GM12874 (cell line): ENCODE results near the gene MAP4K2.

Experiments used
- CTCF ChIP-seq: IDR thresholded peaks from 2 replicates; pipeline ENCODE4 v1.5.1; 2011; ENCODE audit warnings: low read depth, mild to moderate bottlenecking, control low read depth, low read length, moderate library complexity; ENCODE audit not compliant: insufficient read depth

MAP4K2 gene

GRCh38 chr11:64831411-64831891 lies 28.4 kb upstream of the MAP4K2 start:
- TF ChIP-seq CTCF = no peak

DNA sequence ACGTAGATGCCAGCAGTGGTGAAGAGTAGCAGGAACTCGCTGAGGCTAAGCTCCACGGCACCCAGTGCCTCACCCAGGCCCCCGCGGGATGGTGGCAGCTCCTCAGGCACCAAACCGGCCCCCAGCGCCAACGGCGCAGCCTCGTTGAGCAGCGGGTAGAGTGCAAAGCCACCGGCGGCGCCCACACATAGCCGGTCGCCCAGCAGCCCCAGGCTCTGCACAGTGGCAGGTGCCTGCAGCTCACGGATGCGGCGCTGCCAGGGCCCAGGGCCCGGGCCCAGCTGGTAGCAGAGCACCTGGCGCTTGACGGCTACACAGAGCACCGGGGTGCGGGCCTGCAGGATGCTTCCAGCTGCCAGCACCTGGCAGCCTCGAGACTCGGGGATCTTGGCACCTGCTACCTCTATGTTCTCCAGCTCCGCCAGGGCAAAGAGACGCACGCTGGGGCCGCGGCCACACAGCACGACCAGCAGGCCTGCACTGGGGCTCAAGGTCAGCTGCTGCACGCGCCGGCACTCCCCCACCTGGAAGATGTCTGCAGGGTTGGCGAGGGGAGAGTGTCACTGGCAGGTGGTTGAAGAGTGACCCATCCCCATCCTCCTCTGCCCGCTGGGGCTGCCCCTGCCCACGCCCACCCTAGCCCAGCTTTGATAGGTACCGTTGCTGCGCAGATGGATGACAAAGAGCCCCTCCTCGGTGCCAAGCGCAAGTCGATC lies 26.7 kb upstream of the MAP4K2 start:
- no peak for TF ChIP-seq CTCF

DNA sequence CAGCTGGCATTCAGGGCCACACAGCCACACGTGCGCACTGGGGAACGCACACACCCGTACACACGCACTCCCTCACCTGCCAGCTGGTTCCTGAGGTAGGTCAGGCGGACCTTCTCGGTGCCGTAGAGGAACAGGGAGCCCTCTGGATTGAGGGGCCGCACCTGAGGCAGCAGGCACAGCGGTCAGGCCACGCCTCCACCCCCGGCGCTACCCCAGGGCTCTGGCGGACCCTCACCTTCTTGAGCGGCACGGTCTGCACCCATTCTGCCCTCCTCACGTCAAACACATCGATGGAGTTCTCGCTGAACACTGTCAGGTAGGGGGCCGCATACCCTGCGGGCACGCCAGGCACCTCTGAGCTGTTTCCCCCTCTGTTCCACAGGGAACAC lies 24.4 kb upstream of the MAP4K2 start:
- TF ChIP-seq CTCF = no peak

- TF ChIP-seq CTCF = no peak
Measured at GRCh38 chr11:64826578-64827450, 23.8 kb upstream of the MAP4K2 start.

GRCh38 chr11:64826062-64826461 lies 23.0 kb upstream of the MAP4K2 start:
- no peak for TF ChIP-seq CTCF

DNA sequence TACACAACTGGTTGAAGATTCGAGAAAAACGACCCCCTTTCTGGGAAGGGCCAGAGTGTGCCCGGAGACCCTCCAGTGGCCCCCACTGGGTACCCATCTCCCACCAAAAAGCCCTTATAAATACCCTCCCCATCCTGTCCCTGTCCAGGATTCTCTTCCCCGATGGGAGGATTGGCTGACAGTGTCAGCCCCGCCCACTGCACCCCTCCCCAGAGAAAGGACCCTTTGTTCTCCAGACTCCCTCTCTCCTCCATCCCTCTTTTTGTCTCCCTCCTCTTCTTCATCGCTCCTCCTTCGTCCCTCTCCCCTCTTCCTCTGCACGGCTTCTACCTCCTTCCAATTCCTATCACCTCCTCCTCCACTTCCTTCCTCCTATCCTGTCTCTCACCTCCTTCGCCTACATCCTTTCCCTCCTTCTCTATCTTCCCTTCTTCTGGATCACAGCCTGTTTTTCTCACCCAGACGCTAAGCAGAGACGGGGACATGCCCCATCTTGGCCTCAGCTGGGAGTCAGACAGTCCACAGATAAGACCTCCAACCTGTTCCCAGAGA lies 20.6 kb upstream of the MAP4K2 start:
- TF ChIP-seq CTCF = no peak

DNA sequence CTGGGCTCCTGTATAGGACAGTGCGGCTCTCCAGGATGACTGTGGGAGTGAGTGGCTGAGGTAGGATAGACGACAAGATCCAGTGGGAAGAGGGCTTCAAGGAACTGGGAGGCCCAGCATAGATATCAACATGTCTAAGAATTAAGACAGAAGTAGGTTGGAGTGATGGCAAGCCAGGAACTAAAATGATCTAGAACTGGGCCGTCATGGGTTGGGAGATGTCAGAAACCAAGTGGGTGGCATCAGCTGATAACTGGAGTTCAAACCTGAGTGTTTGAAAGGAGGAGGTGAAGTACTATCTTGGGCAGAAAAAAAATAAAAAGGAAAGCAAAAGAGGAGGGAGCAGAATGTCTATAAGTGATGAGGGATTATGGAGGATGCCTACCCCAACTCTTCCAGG lies 14.5 kb upstream of the MAP4K2 start:
- no peak for TF ChIP-seq CTCF
